ENCODE data around the gene TBXAS1. TPM values are rescaled to one million over a fixed set of nuclear protein-coding genes. Genes with fewer than 3 reads are reported as not detected.

The TBXAS1 gene
- total RNA-seq, 2 donors from 2014 or later, result 3.9 to 4.7 TPM

DNA sequence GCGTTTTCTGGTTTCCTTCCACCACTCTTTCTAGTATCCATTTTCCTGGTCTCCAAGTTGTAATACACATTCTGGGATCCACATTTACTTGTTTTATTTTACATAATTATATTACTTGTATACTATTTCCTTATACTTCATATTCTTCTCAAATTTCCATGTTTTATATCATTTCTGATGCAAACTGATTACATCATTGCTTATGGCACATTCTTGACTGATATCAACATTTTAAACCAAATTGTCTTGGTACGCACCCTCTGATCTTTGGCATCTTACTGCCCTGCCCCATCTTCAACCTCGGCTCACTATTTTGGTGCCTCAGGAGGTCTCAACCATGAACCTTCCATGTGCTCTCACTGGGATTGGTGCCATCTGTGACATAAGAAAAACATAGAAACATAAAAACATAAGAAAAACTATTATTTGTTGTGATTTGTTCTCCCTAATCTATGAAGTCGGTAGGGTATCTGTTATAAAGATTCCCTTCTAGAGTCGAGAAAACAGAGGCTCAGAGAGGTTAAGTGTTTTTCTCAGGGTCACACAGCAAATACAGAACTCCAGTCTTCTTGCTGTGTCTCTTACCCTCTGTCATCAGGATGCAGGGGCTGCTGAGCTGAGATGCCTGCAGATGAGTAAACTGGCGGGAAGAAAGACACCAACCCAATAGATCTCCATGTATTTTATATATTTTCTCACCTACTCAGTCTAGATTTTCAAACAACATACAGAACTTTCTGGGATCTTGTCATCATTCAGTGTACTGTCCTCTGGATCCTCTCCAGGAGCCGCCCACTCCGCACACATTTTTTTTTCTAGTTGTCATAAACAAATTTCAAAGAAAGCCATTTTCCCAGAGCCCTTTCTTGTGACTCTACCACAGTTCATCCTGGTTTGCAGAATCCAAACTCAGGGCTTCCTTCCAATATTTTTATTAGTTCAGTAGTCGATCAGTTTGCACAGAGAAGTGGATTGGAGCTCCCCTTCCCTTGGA, 154.2 kb downstream of the TBXAS1 start:
- Mint-ChIP-seq H3K27me3 (ENCODE audit: low read depth) (no peaks in the 10 kb centered on the region), H3K27ac (no peak overlapping the region)

DNA sequence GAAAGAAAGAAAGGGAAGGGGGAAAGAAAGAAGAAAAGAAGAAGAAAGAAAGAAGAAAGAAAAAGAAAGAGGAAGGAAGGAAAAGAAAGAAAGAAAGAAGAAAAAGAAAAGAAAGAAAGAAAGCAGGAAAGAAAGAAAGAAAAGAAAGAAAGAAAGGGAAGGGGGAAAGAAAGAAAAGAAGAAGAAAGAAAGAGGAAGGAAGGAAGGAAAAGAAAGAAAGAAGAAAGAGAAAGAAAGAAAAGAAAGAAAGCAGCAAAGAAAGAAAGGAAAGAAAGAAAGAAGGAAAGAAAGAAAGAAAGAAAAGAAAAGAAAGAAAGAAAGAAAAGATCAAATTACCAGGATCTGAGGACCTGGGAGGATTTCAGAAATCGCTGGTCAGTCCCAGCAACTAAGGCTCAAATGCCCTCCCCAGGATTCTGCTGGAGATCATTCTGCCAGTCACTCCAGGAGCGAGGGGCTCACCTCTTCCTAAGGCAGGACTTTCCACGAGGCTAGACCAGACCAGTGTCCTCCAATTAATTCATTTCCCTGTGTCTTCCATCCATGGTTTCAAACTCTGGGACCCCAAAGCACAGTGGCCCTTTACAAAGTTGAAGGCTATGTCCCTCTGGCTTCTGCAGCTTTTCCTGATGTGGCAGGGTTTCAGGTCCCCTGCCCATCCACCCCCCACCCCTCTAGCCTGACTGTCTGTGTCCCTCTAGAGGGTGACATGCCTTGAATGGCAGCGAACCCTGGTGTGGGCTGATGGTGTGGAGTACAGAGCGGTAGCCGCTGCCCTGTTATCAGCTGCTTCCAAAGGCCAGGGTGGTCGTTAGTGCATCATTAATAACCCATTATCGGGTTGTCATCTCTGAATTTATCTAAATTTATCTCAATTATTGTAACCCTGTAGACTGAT, 155.8 kb downstream of the TBXAS1 start:
- Mint-ChIP-seq H3K4me3 (no peak overlapping the region), H3K36me3 (ENCODE audit: insufficient read depth in 2 of 2) (no peaks in the 10 kb centered on the region), H3K27ac (peak overlapping the region; percentile 76), H3K27me3 (ENCODE audit: low read depth) (no peaks in the 10 kb centered on the region), H3K9me3 (no peaks in the 10 kb centered on the region), H3K4me1 (ENCODE audit: low read depth) (peaks cover 10% of the 10 kb centered on the region)
- DNase-seq (no peak), ATAC-seq (replicated peaks in 1 of 2) (no peak)

More for the DNA sequence above, 154.2 kb downstream of the TBXAS1 start:
- Mint-ChIP-seq H3K4me1 (ENCODE audit: low read depth) (peaks cover 13% of the 10 kb centered on the region), H3K36me3 (ENCODE audit: insufficient read depth in 2 of 2) (no peaks in the 10 kb centered on the region), H3K9me3 (no peaks in the 10 kb centered on the region), H3K4me3 (no peak overlapping the region)
- ATAC-seq (replicated peaks in 1 of 2), result no peak
- DNase-seq, result no peak

DNA sequence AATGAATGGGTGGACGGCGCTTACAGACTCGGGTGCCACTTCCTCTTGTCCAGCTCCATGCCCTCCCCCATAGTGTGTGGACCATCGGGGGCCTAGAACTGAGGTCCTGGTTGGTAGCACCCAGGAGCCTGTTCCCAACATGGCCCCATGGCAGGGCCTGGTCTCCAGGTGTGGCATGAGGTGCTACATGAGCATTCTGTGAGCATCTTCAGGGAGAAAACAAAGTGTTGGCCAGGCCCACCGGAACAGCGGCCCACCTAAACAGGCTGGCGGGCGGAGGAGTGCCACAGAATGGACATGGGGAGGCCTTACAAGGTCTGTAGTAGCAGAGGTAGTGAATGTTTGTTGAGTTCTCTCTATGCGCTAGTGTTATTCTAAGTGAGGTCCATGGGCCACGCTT, 156.7 kb downstream of the TBXAS1 start:
- no peak for ATAC-seq (replicated peaks in 1 of 2)
- H3K4me3 Mint-ChIP-seq, result no peak overlapping the region
- no peaks in the 10 kb centered on the region for H3K27me3 Mint-ChIP-seq (ENCODE audit: low read depth)
- no peak for DNase-seq
- H3K36me3 Mint-ChIP-seq (ENCODE audit: insufficient read depth in 2 of 2), result no peaks in the 10 kb centered on the region
- no peak overlapping the region for H3K27ac Mint-ChIP-seq
- no peaks in the 10 kb centered on the region for H3K9me3 Mint-ChIP-seq
- H3K4me1 Mint-ChIP-seq (ENCODE audit: low read depth), result peaks cover under 1% of the 10 kb centered on the region

DNA sequence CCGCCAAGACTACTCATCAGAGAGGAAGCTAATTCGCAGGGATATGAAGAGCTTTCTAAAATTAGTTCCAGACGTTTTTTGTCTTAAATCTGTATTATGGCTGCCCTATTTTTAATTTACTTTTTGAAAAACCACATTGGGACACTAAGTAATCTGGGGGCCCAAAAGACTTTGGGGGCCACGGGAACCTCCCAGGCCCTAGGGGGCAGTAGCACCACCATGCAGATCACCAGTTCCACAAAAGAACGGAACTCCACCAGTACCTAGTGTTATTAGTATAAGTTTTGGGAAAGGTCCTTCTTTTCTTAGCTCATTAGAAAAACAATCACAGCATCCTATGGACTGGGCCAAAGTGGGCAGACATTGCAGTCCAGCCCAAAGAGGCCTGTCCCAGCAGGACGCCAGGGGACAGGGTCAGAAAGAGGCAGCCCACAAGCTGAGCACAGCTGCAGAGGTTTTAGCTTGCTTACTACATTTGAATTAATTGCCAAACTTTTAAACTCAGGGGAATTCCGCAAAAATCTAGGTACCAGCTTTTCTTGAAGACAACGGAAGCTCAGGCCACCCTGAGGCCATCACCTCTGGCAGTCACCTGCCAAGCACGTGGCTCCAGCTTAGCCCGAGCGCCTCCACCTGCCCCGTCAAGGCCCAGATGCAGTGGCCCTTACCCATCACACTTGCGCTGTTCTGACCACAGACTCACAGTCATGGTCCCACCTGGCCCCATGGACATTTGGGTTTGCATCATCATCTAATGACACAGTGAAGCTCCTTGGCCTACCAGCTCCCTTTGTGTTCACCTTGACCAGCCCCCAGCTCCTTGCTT, 158.8 kb downstream of the TBXAS1 start:
- H3K36me3 Mint-ChIP-seq (ENCODE audit: insufficient read depth in 2 of 2), result no peaks in the 10 kb centered on the region
- H3K27me3 Mint-ChIP-seq (ENCODE audit: low read depth), result no peaks in the 10 kb centered on the region
- ATAC-seq (replicated peaks in 1 of 2) (no peak), DNase-seq (no peak)
- H3K4me1 Mint-ChIP-seq (ENCODE audit: low read depth), result no peaks in the 10 kb centered on the region
- no peaks in the 10 kb centered on the region for H3K9me3 Mint-ChIP-seq
- H3K27ac Mint-ChIP-seq, result no peak overlapping the region
- H3K4me3 Mint-ChIP-seq, result no peak overlapping the region

DNA sequence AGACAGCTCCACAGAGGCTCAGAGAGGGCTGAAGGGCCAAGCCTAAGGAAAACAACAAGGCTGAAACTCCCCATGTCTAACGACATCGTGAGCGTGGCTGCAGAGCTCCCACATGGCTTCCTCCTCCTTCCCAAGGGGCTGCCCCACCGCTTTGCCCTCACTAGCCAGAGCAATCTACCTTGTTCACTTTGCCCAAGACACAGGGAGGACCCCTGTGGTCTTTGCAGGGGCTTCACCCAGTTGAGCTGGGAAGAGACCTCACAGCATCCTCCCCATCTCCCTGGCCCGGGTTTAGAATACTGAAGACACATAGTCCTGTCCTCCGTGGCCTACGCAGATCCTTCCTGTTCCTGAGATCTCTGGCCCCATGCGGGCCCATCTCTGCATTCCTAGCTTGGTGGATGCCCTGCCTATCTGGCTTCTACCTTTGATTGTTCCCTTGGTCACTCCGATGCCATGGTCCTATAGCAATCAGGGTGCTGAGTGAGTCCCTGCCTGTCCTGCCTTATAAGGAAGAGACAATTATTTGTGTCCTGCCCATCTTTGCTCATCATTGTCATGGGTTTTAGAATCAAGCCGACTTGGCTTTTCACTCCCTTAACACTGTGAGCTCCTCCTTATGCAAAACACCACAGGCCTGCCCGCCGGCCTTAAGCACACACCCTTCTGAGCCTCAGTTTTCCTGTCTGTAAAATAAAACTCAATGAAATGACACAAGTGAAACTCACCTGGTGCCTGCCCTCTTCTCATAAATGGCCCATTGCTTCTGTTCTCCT, 160.5 kb downstream of the TBXAS1 start:
- no peaks in the 10 kb centered on the region for H3K27me3 Mint-ChIP-seq (ENCODE audit: low read depth)
- ATAC-seq (replicated peaks in 1 of 2), result no peak
- H3K9me3 Mint-ChIP-seq, result no peaks in the 10 kb centered on the region
- H3K36me3 Mint-ChIP-seq (ENCODE audit: insufficient read depth in 2 of 2), result no peaks in the 10 kb centered on the region
- H3K27ac Mint-ChIP-seq, result no peak overlapping the region
- no peak overlapping the region for H3K4me3 Mint-ChIP-seq
- no peak for DNase-seq
- no peaks in the 10 kb centered on the region for H3K4me1 Mint-ChIP-seq (ENCODE audit: low read depth)

DNA sequence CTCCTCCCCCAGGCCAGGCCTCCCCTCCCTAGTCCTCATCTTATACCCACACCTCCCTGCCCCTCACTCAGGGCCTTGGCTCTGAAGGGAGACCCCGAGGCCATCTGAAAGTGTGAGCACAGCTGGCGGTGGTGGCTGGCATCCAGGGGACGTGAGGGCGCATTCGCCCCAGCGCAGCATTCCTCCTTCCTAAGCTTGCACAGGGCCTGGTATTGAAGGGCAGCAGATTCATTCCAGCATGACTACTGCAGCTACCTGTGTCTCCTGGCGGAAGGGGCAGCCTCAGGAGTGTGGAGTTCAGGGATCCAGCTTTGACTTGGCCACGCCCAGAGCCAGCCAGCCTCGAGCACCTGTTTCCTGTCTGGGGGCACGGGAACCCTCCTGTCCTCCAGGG, 161.1 kb downstream of the TBXAS1 start:
- Mint-ChIP-seq H3K4me1 (ENCODE audit: low read depth) (no peaks in the 10 kb centered on the region), H3K27me3 (ENCODE audit: low read depth) (no peaks in the 10 kb centered on the region), H3K27ac (no peak overlapping the region), H3K36me3 (ENCODE audit: insufficient read depth in 2 of 2) (no peaks in the 10 kb centered on the region), H3K9me3 (no peaks in the 10 kb centered on the region), H3K4me3 (no peak overlapping the region)
- DNase-seq (no peak), ATAC-seq (replicated peaks in 1 of 2) (no peak)

DNA sequence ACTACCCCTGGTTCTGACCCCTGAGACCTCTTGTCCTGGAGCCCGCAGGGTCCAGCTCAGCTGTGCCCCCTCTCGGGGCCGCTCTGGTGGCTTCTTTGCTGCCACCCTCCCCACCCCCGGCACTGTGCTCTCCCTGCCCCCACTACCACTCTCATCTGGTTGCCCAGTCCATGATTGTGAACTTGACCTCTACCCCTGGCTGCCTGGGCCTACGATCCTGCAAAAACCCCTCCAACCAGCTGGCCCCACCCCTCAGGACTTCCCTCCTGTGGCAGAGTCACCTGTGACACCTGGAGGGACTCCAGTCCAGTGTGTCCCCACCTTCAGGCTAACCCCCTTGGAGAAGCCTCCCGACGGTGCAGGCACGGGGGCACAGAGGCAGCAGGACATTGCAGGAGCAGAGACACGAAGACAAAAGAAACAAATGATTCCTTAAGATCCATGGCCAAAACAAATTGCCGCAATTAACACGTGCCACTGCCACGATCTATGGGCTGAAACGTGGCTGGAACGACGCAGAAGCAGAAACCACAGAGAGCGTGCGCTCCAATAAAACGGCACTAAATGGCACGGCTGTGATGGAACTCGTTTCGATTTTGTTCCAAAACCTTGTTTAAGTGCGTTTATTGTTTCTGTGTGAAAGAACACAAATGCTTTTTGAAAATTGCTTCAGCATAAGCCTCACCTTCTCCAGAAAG, 161.7 kb downstream of the TBXAS1 start:
- ATAC-seq (replicated peaks in 1 of 2) (no peak), DNase-seq (no peak)
- Mint-ChIP-seq H3K4me3 (no peak overlapping the region), H3K27ac (no peak overlapping the region), H3K36me3 (ENCODE audit: insufficient read depth in 2 of 2) (no peaks in the 10 kb centered on the region), H3K4me1 (ENCODE audit: low read depth) (no peaks in the 10 kb centered on the region), H3K9me3 (no peaks in the 10 kb centered on the region), H3K27me3 (ENCODE audit: low read depth) (no peaks in the 10 kb centered on the region)

DNA sequence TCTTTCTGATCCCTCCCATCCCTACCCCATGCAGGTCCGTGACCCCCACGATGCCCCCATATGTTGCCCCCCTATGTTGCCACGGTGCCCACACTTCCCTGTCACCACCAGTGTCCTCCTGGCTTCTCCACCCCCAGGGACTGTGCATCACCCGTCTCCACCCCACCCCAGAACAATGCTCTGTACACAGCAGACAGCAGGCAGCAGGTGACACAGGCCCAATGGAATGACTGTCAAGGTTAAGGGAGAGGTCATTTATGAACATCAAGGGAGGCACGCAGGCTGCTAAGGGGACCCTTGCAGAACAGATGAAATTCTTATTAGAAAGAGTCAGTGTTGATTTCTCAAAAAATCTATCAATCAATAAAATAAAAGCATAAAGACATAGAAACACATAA, 162.2 kb downstream of the TBXAS1 start:
- no peak overlapping the region for H3K4me3 Mint-ChIP-seq
- DNase-seq, result no peak
- H3K9me3 Mint-ChIP-seq, result no peaks in the 10 kb centered on the region
- no peaks in the 10 kb centered on the region for H3K36me3 Mint-ChIP-seq (ENCODE audit: insufficient read depth in 2 of 2)
- no peaks in the 10 kb centered on the region for H3K27me3 Mint-ChIP-seq (ENCODE audit: low read depth)
- no peak overlapping the region for H3K27ac Mint-ChIP-seq
- no peaks in the 10 kb centered on the region for H3K4me1 Mint-ChIP-seq (ENCODE audit: low read depth)
- no peak for ATAC-seq (replicated peaks in 1 of 2)

DNA sequence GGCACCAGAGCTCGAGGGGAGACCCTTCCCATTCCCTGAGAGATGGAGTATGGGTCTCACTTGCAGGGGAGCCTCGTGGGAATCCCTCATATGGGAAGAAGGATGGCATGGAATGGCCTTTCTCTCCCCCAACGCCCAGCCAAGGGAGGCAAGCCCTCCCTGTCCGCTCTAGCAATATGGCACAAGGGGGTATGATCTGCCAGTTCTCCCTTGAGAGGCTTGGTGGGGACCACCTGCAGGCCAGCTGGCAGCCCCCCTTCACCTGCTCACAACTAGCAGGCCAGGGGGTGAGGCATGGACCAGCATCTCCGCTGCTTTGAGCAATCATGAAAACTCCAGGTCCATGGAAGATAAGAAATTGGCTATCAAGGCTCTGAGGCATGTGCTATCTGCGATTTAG, 162.8 kb downstream of the TBXAS1 start:
- Mint-ChIP-seq H3K27ac (no peak overlapping the region), H3K4me3 (no peak overlapping the region), H3K36me3 (ENCODE audit: insufficient read depth in 2 of 2) (no peaks in the 10 kb centered on the region), H3K9me3 (no peaks in the 10 kb centered on the region), H3K27me3 (ENCODE audit: low read depth) (no peaks in the 10 kb centered on the region), H3K4me1 (ENCODE audit: low read depth) (no peaks in the 10 kb centered on the region)
- ATAC-seq (replicated peaks in 1 of 2), result no peak
- DNase-seq, result no peak

DNA sequence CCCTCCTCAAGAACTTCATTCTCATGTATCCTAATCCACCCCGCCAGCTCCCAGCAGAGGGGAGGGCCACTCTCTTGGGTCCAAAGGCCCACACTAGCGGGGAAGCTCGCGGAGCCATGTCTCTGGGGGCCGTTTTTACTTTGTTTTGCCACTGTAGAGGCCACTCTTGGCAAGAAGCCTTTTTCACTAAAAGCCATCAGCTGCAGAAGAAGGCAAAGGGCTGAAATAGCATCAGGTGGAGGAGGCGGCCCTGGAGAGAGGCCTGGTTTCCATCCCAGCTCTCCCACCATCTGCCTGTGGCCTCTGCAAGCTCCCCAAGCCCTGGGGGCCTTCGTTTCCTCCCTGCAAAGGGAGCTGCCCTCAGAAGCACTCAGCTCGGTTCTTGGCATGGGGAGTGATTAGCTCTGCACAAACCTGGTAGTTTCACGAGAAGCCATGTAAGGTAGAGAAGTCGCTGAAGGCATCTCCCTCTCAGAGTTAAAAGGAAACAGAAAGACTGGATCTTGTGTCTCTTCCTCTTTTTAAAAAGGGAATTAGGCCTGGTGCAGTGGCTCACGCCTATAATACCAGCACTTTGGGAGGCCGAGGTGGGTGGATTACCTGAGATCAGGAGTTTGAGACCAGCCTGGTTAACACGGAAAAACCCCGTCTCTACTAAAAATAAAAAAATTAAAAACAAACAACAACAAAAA, 163.4 kb downstream of the TBXAS1 start:
- Mint-ChIP-seq H3K36me3 (ENCODE audit: insufficient read depth in 2 of 2) (no peaks in the 10 kb centered on the region), H3K4me3 (no peak overlapping the region), H3K27ac (no peak overlapping the region), H3K9me3 (no peaks in the 10 kb centered on the region), H3K27me3 (ENCODE audit: low read depth) (no peaks in the 10 kb centered on the region), H3K4me1 (ENCODE audit: low read depth) (no peaks in the 10 kb centered on the region)
- ATAC-seq (replicated peaks in 1 of 2), result no peak
- no peak for DNase-seq

DNA sequence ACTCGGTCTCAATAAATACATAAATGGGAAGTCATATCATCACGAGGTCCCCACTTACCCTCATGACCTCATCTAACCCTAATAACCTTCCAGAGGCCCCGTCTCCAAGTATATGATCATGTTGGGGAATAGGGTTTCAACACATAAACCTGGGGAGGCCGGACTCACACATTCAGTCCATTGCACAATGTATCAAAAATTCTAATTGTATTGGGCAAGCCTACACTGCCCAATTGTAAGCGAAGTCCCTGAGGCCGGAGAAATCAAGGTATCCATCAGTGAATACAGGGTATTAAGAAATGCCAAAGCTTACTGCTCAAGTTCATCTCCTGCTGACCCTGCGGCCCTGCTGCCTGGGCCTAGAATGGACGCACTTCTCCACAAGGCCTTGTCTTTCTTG, 164.1 kb downstream of the TBXAS1 start:
- Mint-ChIP-seq H3K9me3 (no peaks in the 10 kb centered on the region), H3K27ac (no peak overlapping the region), H3K4me3 (no peak overlapping the region), H3K27me3 (ENCODE audit: low read depth) (no peaks in the 10 kb centered on the region), H3K36me3 (ENCODE audit: insufficient read depth in 2 of 2) (no peaks in the 10 kb centered on the region), H3K4me1 (ENCODE audit: low read depth) (no peaks in the 10 kb centered on the region)
- DNase-seq, result no peak
- ATAC-seq (replicated peaks in 1 of 2), result no peak
